HK-2 (cell line): ENCODE measurements around the gene MAPKBP1.

Source experiments
- DNase-seq: peaks from one replicate; pipeline ENCODE4 v3.0.0-alpha.2; 2018; ENCODE audit not compliant: unreplicated experiment

The MAPKBP1 gene

DNA sequence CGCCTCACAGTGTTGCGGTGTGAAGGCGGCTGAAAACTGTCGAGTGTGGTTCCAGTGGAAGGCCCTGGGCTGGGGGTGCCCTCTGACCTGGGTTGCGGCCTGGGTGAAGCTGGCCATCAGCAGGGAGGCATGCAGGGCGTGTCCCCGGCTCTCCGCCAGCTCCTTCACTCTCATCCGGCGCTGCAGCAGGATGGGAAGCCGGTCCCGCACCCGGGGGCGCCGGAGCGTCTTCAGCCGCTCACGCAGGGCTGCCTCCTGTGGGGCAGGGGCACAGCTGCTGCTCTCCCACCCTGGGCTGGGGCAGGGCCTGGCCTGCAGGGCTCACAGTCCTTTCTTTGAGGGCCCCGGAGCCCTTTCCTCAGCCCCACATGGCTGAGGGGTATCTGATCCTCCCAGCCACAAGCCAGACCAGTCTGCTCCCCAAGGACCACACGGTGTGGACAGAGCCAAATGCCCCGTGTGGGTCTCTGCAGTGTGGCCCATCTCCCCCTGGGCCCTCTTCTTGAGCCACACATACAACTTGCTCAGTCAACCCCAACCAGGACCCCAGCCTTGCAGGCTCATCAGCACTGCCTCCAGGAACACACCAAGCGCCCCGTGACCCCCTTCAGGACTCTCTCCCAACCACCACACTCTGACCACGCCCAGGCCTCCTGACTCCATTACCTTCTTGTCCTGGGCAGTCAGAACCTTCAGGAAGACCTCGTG, 92.7 kb downstream of the MAPKBP1 start:
- no peak for DNase-seq

DNA sequence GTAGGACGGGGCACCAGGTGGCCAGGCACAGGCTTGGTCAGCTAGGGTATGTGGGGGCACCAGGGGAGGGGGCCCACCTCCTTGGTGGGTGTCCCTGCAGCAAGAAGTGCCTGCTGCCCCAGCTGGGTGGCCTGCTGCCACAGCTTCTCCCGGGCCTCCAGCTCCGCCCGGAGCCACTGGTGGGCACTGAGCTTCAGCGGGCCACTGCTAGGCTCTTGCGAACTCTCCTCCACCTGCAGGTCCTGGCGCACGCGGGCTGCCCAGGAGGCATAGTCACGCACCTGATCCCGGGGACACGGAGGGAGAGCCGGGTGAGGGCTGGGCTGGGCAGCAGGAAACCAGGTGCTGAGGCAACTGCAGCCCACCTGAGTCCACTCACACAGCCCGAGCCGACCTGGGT, 94.0 kb downstream of the MAPKBP1 start:
- no peak for DNase-seq

DNA sequence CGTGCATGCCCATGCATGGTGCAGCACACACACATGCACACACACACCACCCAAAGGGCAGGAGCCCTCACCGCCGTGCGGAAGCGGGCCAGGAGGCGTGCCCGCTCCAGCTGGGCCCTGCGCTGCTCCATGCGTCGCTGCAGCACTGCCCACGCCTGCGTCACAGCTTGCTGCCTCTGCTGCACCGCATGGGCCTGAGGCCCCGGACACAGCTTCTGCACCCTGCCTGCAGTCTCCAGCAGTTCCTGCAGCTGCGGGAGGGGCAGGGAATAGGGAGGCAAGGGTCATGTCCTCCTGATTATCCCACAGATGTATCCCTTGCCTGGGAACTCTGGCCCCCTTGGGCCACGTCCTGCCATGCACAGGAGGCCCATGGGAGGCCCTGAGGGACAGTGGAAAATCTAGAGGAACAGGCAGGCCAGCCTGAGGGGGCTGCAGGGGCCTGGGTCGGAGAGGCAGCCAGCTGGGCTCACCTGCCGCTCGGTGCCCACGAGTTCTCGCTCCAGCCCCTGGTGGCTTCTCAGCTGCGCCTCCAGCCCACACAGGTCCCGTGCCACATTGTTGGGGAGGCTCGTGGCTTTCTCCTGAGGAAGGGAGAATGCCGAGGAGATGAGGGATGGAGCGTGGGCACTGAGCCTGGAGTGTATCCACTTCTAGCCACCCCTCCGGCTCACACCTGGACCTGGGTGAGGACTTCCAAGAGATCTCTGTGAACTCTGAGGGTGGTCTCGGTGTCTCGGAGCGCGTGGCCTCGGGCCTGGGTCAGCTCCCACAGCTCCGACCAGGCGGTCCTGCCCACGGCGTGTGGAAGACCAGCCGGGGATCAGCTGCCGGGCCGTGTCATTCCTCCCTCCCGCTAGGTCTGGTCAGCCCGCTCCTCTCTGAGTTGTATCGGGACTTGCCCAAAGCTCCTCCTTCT, 95.7 kb downstream of the MAPKBP1 start:
- no peak for DNase-seq

DNA sequence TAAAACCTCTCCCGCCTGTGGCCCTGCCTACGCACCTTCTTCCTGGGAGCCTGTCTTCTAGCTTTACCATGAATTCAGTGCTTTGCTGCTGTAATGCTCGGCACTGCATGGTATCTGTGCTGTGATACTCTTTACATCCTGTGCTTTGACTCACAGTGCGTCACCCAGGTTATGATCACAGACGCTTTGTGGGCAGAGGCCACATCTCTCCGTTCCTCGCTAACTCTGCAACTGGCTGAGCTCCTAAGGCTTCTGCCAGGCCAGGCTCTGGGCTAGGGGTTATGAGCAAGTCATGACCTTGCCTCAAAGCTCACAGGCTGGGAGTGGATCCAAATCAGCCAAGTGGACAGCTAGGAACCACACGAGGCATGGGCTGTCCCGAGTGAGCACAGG, 96.4 kb downstream of the MAPKBP1 start:
- DNase-seq: peak; percentile 77

DNA sequence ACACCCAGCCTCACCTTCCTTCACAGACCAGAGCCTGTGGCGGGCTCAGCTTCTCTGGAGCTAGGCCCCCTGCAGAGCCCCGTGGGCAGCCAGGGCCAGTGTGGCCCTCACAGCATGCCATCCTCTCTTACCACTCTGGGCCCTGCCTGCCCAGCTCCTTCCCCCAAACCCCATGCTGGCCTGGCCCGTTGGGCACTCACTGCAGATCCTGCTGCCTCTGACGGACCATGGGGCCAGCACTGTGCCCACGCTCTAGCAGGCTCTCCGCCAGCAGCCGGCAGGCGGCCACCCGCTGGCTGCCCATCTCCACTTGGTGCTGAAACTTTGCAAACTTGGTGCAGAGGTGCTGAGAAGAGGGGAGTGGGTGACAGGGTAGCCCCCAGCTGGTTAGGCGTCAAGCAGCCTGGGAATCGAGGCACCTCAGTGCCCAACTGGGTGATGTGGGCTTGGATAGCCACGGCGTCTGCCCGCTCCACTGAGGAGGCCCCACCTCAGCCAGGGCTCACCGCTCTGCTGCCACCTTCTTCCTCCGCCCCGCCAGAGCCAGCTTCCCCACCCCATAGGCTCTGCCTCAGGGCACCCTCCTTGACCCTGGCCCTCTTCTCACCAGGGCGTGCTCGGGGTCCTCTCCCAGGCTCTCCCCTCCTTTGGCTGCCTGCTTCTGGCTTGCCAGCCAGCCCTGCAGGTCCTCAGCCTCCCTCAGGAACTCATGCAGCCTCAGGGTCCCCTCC, 97.1 kb downstream of the MAPKBP1 start:
- no peak for DNase-seq

DNA sequence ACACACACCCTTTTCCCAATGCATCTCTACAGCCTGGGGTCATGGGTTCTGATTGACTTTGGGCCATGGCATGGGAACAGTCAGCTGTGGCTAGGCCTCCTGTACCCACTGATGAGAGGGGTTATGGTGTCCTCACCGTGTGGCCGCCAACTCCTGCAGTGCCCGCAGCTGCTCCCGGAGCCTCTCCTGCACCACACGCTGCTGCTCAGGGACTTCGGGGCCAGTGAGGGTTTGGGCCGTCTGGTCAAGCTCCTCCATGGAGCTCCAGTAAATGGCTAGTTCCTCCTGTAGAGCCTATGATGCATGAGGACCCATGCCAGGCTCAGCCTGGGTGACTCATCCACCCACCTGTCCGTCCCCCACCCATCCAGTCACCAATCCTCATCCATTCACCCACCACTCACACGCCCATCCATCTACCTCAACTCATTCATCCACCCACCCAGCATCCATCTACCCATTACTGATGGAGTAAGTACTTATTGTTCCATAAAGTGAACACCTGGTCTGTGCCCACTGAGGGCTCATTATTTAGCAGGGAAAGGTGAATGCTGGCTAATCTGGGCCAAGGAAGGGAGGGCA, 98.0 kb downstream of the MAPKBP1 start:
- DNase-seq: no peak

DNA sequence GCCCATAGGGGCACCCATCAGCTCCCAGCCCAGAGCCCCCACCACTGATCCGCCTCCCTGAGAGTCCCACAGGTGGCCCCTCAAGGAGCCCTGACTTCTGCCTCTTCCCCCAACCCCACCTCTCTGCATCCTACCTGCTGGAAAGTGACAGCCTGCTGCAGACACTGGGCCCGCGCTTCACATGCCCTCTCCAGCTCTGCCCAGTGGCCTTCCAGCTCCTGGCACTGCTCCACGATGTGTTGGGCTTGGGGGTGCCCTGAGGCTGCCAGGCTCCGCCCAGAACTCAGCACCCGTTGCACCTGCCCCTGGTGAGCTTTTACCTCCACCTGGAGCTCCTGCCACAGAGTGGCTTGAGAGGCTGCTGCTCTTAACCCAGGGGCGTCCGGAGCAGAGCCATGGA, 99.4 kb downstream of the MAPKBP1 start:
- DNase-seq: no peak

DNA sequence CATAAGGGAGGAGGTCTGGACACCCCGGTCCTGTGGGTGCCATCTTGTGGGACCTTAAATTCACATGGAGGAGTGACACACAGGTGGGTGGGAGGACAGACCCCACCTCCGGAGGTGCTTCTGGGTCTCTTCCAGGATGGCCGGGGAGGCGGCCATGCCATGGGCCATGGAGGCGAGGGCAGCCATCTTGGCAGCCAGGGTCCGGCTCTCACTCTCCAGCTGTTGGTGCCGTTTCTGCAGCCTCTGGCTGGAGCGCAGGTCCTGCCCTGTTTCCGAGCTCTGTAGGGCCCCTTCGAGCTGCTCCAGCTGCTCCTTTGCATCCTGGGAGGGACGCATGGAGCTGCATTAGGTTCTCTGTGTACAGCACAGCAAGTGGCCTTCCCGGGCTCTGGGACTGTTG, 100.5 kb downstream of the MAPKBP1 start:
- DNase-seq: no peak

DNA sequence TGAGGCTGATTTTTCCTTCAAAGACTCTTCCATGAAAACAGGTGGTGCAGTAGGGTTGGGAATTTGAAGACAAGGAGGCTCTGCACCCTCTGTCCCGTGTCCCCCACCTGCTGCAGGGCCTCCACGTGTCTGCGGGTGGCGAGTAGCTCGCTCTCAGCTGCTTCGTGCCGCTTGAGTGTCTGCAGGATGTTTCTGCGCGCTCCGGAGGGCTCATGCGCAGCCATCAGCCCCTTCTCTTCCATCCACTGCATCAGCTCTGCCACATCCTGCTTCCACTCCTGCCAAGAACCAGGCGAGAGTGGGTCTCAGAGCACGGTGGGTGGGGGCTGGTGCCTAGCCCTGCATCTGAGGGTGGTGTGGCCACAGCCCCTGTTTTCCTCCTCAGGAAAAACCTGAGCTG, 101.7 kb downstream of the MAPKBP1 start:
- DNase-seq: no peak

DNA sequence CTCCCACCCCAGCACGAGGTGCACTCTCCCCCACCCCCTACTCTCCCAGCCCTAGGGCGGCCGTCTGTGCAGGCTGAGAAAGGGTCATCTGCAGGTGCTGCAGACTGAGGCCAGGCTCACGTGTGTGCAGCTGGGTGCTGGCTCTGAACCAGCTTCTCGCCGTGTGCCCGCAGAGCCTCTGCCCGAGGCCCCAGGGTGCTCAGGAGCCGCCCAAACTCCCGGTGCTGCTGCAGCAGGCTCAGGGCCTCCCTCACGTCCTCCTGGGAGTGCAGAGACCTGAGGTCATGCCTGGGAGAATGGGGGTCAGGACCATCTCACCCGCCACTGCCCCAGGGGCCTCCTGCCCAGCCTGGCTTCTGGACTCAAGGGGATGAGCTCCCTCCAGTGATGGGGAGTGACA, 102.4 kb downstream of the MAPKBP1 start:
- DNase-seq: no peak
